ENCODE measurements around the gene ABCC5.

Gene ABCC5

GRCh38 chr3:184001761-184002160, 15.9 kb downstream of the ABCC5 start:
- DNase-seq (ENCODE audit: low read depth) = no peak
- H3K4me3 ChIP-seq (ENCODE audit: low read depth, low read length) = no peak overlapping the region
- TF ChIP-seq MAX (IDR thresholded peaks at IDR 0.05; ENCODE audit: low read depth, low read length) = no peak
- TF ChIP-seq CTCF (IDR thresholded peaks at IDR 0.05; ENCODE audit: low read depth, low read length) = no peak
- no peak for TF ChIP-seq MYC (IDR thresholded peaks at IDR 0.05; ENCODE audit: low read depth, low read length)

- no peak overlapping the region for H3K4me3 ChIP-seq (ENCODE audit: low read depth, low read length)
- TF ChIP-seq MAX (IDR thresholded peaks at IDR 0.05; ENCODE audit: low read depth, low read length) (no peak), CTCF (IDR thresholded peaks at IDR 0.05; ENCODE audit: low read depth, low read length) (no peak), POLR2A (IDR thresholded peaks at IDR 0.05; ENCODE audit: extremely low read depth, insufficient read length) (no peak), MYC (IDR thresholded peaks at IDR 0.05; ENCODE audit: low read depth, low read length) (no peak)
- DNase-seq (ENCODE audit: low read depth) = no peak
Measured at GRCh38 chr3:183991403-183991802, 26.3 kb downstream of the ABCC5 start.

GRCh38 chr3:183988216-183988790, 29.4 kb downstream of the ABCC5 start:
- TF ChIP-seq CTCF (IDR thresholded peaks at IDR 0.05; ENCODE audit: low read depth, low read length) = no peak
- no peak for TF ChIP-seq MAX (IDR thresholded peaks at IDR 0.05; ENCODE audit: low read depth, low read length)
- TF ChIP-seq MYC (IDR thresholded peaks at IDR 0.05; ENCODE audit: low read depth, low read length) = no peak
- no peak for TF ChIP-seq POLR2A (IDR thresholded peaks at IDR 0.05; ENCODE audit: extremely low read depth, insufficient read length)
- H3K4me3 ChIP-seq (ENCODE audit: low read depth, low read length) = no peak overlapping the region
- no peak for DNase-seq (ENCODE audit: low read depth)

GRCh38 chr3:183987000-183987600, 30.6 kb downstream of the ABCC5 start:
- no peak for DNase-seq (ENCODE audit: low read depth)
- H3K4me3 ChIP-seq (ENCODE audit: low read depth, low read length) = no peak overlapping the region
- TF ChIP-seq MAX (IDR thresholded peaks at IDR 0.05; ENCODE audit: low read depth, low read length) = no peak
- no peak for TF ChIP-seq MYC (IDR thresholded peaks at IDR 0.05; ENCODE audit: low read depth, low read length)
- TF ChIP-seq POLR2A (IDR thresholded peaks at IDR 0.05; ENCODE audit: extremely low read depth, insufficient read length) = no peak

GRCh38 chr3:183984749-183985729, 32.6 kb downstream of the ABCC5 start:
- H3K4me3 ChIP-seq (ENCODE audit: low read depth, low read length) = no peak overlapping the region
- DNase-seq (ENCODE audit: low read depth) = no peak
- TF ChIP-seq MYC (IDR thresholded peaks at IDR 0.05; ENCODE audit: low read depth, low read length) (no peak), CTCF (IDR thresholded peaks at IDR 0.05; ENCODE audit: low read depth, low read length) (no peak), MAX (IDR thresholded peaks at IDR 0.05; ENCODE audit: low read depth, low read length) (no peak), POLR2A (IDR thresholded peaks at IDR 0.05; ENCODE audit: extremely low read depth, insufficient read length) (no peak)

Data from NB4 (cell line).